COLO668 (cell line): ENCODE data around the gene GPD1L.
"Not testable (repeated sequence)": the region's sequence is repeated elsewhere in the genome, so short reads cannot be mapped to it uniquely, and the experiment has no call there.

ENCODE experiments used
- DNase-seq: peaks from one replicate; lab custom pipeline; 2025; ENCODE audit not compliant: unreplicated experiment; lab: John Stamatoyannopoulos, UW

Gene GPD1L

GRCh38 chr3:32106132-32106928, at the start of gene GPD1L:
Gene GPD1L, plus strand, starts transcription at chr3:32106620. Its CDS starts 92 bp downstream, at chr3:32106712.
- peak; percentile 92 for DNase-seq

DNA sequence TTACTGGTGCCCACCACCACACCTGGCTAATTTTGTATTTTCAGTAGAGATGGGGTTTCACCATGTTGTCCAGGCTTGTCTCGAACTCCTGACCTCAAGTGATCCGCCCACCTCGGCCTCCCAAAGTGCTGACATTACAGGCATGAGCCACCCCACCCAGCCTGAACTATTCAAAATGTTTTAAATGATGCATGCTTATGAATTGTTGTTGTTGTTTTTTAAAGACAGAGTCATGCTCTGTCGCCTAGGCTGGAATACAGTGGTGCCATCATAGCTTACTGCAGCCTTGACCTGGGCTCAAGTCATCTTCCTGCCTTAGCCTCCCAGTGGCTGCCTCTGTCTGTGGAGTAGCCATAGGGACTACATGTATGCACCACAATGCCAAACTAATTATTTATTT, 48.0 kb upstream of the GPD1L start:
- DNase-seq, result not testable (repeated sequence)

- no peak for DNase-seq
These were observed 43.4 kb upstream of the GPD1L start for GRCh38 chr3:32062950-32063582.

DNA sequence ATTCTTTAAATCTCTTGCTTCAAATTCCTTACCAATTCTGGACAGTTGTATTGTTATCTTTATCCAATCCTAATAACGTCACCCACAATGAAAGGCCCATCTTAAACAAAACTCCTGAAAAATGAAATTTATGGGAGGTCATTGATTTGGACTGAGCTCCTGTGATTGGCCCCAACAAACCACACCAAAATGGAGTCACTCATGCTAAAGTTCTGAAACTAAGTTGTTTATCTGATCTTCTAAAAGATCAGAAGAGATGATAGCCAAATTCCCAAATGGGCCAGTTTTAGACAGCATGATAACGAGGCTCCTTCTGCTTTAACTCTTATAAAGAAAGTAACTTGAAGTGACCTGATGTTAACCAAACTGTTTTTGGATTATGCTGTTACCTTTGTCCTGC, 39.7 kb upstream of the GPD1L start:
- no peak for DNase-seq

DNA sequence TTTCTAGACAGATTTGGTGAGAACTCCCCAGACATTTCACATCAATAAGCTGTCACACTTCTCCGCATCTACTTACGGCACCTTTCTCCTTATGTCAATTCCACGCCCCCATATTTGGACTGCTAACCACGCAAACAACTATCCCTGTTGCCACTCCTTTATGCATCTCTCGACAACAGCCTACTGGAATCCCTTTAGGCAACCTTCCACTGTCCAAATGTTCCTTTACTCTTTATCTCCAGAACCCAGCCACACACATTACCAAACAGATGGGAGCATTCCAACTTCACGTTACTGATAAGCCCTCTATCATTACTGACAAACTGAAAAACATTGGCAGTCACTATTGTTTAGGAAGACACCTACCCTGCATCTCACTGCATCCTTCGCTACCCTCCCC, 32.2 kb upstream of the GPD1L start:
- DNase-seq, result not testable (repeated sequence)

DNA sequence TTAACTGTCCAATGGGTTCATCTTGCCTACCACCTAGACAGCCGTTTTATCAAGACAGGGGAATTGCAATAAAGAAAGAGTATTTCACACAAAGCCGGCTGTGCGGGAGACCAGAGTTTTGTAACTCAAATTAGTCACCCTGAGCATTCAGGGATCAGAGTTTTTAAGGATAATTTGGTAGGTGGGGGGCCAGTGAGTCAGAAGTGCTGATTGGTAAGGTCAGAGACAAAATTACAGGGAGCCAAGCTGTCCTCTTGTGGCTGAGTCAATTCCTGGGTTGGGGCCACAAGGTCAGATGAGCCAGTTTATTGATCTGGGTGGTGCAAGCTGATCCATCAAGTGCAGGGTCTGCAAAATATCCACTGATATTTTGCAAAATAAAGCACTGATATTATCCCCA, 29.9 kb upstream of the GPD1L start:
- DNase-seq, result no peak

DNA sequence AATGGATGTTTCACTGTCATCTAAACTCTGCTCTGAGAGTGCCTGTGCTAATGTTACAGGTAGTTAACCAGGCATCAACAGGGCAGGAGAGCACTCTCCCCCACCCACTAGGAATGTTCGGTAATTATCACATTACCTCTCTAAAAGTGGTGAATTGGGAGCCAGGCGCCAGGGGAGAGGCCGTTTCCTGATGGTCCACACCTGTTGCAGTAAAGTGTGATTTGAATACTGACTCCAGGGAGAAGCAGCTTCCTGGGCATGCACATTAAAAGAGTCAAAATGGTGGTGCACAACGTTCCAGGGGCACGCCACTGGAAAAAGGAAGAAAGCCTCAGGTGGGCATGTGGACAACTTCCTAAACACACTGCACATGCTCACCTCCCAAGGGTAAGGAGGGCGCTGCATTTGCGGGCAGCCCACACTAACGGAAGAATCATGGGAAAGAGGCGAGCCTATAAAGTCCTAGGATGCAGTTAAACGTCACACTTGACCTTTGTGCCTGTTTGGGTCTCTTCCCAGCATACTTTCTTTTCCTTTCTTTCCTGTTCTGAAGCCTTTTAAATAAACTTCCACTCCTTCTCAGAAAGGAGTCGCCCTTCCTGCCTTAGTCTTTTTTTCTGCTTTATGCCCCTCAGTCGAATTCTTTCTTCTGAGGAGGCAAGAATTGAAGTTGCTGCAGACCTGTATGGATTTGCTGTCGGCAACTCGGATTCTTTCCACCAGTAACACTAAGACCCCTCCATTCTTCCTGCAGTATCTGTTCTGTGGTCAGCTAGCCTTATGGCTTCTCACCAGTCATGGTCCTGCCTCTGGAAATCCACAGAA, 28.9 kb upstream of the GPD1L start:
- DNase-seq, result no peak

- no peak for DNase-seq
These were observed 28.3 kb upstream of the GPD1L start for GRCh38 chr3:32078085-32078634.

DNA sequence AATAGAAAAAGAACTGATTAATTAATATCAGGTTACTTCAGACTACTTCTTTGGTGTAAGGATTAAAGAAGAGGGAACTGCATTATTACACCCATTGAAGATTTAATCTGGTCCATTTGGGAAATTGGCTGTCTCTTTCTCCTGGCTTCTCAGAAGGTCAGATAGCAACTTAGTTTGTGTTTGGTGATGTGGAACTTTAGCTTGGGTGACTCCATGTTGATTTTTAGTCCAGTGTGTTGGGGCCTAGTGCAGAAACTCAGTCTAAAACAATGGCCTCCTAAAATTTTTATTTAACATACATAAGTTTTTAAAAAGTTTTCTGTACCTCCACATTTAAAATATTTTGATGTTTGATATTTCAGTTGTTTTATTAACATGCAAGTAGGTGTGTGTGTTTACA, 27.6 kb upstream of the GPD1L start:
- no peak for DNase-seq

GRCh38 chr3:32082721-32083120, 23.7 kb upstream of the GPD1L start:
- no peak for DNase-seq

DNA sequence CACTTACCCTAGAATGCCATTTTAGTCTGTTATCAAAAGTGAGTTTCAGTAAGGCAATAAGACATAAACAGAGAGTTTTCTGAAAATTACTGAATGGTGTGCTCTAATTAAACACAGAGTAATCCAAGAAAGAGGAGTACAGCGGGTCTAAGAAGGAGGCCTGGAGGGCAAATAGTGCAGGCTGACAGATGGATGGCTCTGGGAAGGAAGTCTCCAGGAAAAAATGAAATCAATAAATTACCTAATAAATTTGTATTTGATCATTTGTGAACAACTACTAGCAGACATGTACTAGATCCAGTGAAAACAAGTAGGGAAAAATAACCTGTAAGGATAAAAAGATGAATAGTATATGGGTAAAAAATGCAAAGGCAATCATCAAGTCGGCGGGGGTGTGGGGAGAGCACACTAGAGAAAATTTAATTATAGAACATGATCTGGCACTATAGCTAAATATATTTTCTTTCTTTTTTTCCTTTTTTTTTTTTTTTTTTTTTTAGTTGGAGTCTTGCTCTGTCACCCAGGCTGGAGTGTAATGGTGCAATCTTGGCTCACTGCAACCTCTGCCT, 22.6 kb upstream of the GPD1L start:
- DNase-seq, result no peak

DNA sequence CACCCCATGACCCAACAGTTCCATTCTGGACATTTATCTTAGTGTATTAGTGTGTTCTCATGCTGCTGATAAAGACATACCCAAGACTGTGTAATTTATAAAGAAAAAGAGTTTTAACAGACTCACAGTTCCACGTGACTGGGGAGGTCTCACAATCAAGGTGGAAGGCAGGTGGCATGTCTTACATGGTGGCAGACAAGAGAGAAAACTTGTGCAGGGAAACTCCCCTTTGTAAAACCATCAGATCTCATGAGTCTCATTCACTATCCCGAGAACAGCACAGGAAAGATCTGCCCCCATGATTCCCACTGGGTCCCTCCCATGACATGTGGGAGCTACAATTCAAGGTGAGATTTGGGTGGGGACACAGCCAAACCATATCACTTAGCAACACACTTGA, 21.6 kb upstream of the GPD1L start:
- DNase-seq, result no peak

GRCh38 chr3:32086464-32086863, 20.0 kb upstream of the GPD1L start:
- no peak for DNase-seq

- DNase-seq, result no peak
These were observed 16.9 kb upstream of the GPD1L start for GRCh38 chr3:32089476-32089875.

DNA sequence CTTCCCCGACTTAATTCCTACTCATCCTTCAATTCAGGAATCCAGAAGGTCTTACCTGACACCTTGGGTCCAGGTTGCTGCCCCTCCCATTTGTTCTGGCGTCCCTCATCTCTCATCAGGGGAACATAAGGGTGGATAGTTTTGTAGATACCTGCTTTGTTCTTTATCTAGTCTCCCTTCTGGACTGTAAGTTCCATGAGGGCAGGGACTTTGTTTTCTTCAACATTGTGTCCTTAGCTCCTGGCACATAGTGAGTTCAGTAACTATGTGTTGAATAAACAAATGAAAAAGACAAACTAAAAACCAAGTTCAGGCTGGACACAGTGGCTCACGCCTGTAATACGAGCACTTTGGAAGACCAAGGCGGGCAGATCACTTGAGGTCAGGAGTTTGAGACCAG, 13.2 kb upstream of the GPD1L start:
- no peak for DNase-seq

- DNase-seq, result no peak
These were observed 11.0 kb upstream of the GPD1L start for GRCh38 chr3:32095431-32095830.

DNA sequence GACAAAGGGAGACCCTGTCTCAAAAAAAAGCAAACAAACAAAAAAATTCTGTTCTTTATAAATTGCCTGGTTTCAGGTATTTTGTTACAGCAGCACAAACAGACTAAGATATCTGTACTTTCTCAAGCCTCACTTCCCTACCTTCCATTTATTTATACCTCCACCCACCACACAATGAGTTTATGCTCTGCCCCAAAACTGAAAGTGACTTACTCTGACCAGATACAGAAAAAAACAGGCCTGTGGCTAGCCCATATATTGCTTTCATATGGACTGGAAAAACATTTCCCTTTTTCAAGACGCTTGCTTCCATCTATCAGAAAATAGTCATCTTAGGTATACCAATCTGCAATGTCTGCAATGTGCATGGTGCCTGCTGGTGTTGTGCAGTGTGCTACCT, 8.7 kb upstream of the GPD1L start:
- no peak for DNase-seq

DNA sequence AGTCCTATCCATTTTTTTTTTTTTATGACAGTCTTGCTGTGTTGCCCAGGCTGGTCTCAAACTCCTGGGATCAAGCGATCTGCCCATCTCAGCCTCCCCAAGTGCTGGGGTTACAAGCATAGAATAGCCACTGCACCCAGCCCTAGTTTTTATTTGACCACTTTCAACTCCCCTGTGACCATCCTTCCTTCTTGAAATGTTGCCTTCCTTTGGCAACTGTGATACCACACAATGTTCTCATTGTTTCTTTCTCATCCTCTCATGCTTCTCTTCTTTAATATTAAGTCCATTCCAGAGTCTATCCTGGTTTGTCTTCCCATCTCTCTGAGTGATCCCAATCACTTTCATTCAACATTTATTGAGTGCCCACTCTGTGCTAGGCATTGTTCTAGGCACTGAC, 7.9 kb upstream of the GPD1L start:
- no peak for DNase-seq

GRCh38 chr3:32100465-32100864, 6.0 kb upstream of the GPD1L start:
- no peak for DNase-seq

DNA sequence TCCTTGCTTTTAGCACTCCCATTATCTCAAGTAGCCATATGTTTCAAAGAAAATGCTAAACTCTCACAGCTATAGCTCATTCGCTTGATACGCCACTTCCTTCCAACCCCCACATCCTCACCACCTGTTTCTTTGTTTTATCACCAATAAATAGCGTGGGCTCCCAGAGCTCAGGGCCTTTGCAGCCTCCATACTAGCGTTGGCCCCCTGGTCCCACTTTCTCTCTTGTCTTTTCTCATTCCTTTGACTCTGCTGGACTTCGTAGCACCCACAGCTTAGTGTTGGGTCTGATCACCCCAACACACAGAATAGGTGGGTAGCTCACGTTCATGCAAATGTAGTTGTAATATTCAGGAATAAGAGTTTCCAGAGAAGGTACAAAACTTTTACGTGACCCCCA, 4.1 kb upstream of the GPD1L start:
- no peak for DNase-seq

- no peak for DNase-seq
These were observed 1.9 kb upstream of the GPD1L start for GRCh38 chr3:32104492-32104891.
